LNCAP (cell line): ENCODE data around the gene ZNF157.

Experiments used
- TF ChIP-seq, protein P1 (sequence below): fragments of 450-650 bp; IDR thresholded peaks from 2 replicates; pipeline ENCODE4 v1.5.1; 2017; ENCODE audit warnings: mild to moderate bottlenecking

ZNF157 gene

DNA sequence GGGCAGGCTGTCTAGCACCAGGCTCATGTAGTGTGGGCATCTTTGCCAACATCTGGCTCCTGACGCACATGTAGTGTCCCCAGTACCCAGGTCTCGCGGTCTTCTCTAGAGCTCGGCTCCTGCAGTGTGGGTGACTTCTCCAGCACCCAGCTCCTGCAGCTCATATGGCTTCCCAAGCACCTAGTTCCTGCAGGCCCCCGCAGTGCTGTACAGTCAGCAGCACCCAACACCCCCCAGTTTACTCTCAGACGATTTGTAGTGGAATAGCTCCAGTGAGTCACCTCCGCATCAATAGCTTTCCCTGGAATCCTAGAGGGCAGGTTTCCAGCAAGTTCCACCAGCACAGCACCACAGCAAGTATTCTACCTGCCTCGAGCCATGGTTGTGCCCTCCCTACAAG lies 81.7 kb downstream of the ZNF157 start:
- TF ChIP-seq, protein P1, sequence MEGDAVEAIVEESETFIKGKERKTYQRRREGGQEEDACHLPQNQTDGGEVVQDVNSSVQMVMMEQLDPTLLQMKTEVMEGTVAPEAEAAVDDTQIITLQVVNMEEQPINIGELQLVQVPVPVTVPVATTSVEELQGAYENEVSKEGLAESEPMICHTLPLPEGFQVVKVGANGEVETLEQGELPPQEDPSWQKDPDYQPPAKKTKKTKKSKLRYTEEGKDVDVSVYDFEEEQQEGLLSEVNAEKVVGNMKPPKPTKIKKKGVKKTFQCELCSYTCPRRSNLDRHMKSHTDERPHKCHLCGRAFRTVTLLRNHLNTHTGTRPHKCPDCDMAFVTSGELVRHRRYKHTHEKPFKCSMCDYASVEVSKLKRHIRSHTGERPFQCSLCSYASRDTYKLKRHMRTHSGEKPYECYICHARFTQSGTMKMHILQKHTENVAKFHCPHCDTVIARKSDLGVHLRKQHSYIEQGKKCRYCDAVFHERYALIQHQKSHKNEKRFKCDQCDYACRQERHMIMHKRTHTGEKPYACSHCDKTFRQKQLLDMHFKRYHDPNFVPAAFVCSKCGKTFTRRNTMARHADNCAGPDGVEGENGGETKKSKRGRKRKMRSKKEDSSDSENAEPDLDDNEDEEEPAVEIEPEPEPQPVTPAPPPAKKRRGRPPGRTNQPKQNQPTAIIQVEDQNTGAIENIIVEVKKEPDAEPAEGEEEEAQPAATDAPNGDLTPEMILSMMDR = no peak

DNA sequence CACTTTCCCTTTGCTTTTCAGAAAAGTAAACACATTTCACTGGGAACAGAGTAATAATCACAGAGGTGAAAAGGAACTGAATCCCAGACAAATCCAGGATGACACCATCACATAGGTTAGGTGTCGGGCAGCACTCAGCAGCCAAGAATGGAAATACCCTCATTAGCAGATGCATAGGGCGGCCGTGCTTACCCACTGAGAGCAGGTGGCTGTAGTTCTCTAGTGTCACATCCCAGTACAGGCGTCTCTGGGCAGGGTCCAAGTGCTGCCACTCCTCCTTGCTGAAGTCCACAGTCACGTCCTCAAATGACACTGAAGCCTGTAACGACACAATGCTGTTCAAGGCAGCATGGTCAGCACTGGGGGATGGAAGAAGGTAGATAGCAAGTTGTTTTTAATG lies 85.7 kb downstream of the ZNF157 start:
- TF ChIP-seq, protein P1 = no peak

DNA sequence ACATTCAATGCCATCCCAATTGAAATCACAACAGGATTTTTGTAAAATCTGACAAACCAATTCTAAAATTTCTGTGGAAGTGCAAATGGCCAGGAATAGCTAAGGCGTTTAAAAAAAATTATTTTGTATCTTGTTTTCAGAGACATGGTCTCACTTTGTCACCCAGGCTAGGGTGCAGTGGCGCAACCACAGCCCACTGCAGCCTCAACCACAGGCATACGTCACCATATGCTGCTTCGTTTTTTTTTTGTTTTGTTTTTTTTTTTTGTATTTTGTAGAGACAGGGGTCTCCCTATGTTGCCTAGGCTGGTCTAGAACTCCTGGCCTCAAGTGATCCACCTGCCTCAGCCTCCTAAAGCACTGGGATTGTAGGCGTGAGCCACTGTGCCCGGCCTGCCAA lies 88.2 kb downstream of the ZNF157 start:
- TF ChIP-seq, protein P1 = no peak

DNA sequence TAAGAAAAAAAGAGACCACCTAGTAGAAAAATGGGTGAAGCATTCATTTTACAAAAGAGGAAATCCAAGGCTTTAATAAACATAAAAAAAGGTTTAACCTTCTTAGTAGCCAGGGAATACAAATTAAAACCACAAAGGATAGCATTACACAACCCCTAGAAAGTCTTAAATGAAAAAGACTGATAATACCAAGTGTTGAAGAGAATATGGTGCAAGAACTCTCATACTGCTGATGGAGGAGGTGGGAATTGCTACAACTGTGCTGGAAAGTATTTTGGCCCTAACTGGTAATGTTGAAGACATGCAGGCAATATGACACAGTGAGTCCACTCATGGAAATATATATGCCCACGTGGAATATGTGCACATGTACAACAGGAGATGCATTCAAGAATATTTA lies 90.2 kb downstream of the ZNF157 start:
- TF ChIP-seq, protein P1 = no peak
